Measurements from ENCODE around the gene HSD3B2.

HSD3B2 gene

GRCh38 chr1:119462964-119463363 is 48.0 kb downstream of the HSD3B2 start:
- DNase-seq (ENCODE audit: low read depth in 2 of 2): no peak

- DNase-seq (ENCODE audit: low read depth in 2 of 2): no peak
Measured at GRCh38 chr1:119463569-119463968, 48.6 kb downstream of the HSD3B2 start.

GRCh38 chr1:119466445-119466844 is 51.5 kb downstream of the HSD3B2 start:
- DNase-seq (ENCODE audit: low read depth in 2 of 2): no peak

GRCh38 chr1:119467219-119467618 is 52.3 kb downstream of the HSD3B2 start:
- DNase-seq (ENCODE audit: low read depth in 2 of 2): no peak

GRCh38 chr1:119467857-119468668 is 53.1 kb downstream of the HSD3B2 start:
- DNase-seq (ENCODE audit: low read depth in 2 of 2): no peak

GRCh38 chr1:119469741-119470140 is 54.8 kb downstream of the HSD3B2 start:
- DNase-seq (ENCODE audit: low read depth in 2 of 2): no peak

GRCh38 chr1:119470377-119470776 is 55.4 kb downstream of the HSD3B2 start:
- no peak for DNase-seq (ENCODE audit: low read depth in 2 of 2)

GRCh38 chr1:119470958-119471357 is 56.0 kb downstream of the HSD3B2 start:
- no peak for DNase-seq (ENCODE audit: low read depth in 2 of 2)

- no peak for DNase-seq (ENCODE audit: low read depth in 2 of 2)
Measured at GRCh38 chr1:119471566-119471965, 56.6 kb downstream of the HSD3B2 start.

- no peak for DNase-seq (ENCODE audit: low read depth in 2 of 2)
Measured at GRCh38 chr1:119472080-119472818, 57.3 kb downstream of the HSD3B2 start.
